Chondrocyte (in vitro differentiated cells): ENCODE results near the gene G6PC3. TPM values are rescaled to one million over a fixed set of nuclear protein-coding genes. Genes with fewer than 3 reads are reported as not detected.

Experiments used
- DNase-seq: peaks from one replicate; pipeline ENCODE4 v3.0.0; 2021; ENCODE audit warnings: mixed read lengths, low spot score
- H3K27ac Mint-ChIP-seq: one replicate; pipeline ENCODE4 v1.8.0; 2021; ENCODE audit warnings: mild to moderate bottlenecking, moderate library complexity, mixed read lengths; ENCODE audit not compliant: unreplicated experiment
- H3K27me3 Mint-ChIP-seq: 2 replicates; pipeline ENCODE4 v1.8.0; 2021; ENCODE audit warnings: low read depth, mixed read lengths
- H3K36me3 Mint-ChIP-seq: 2 replicates; pipeline ENCODE4 v1.8.0; 2021; ENCODE audit warnings: low read depth, mixed read lengths
- H3K4me1 Mint-ChIP-seq: 2 replicates; pipeline ENCODE4 v1.8.0; 2021; ENCODE audit warnings: low read depth, mild to moderate bottlenecking, mixed read lengths
- H3K4me3 Mint-ChIP-seq: one replicate; pipeline ENCODE4 v1.8.0; 2021; ENCODE audit warnings: mild to moderate bottlenecking, moderate library complexity, mixed read lengths; ENCODE audit not compliant: unreplicated experiment
- H3K9me3 Mint-ChIP-seq: 2 replicates; pipeline ENCODE4 v1.8.0; 2021; ENCODE audit warnings: low read depth, mixed read lengths
- total RNA-seq: library from RNA; stranded (reverse); gene quantifications from 3 replicates; pipeline ENCODE4 v1.2.1, GENCODE V29; 2021
- TF ChIP-seq, protein P1 (sequence below): fragments of 200-600 bp; sonication (generic); IDR thresholded peaks from 2 replicates; pipeline ENCODE4 v1.5.0; 2021; ENCODE audit warnings: antibody characterized with exemption, mild to moderate bottlenecking, moderate library complexity

The G6PC3 gene
- total RNA-seq, 1 donor from 2014 or later, result 59.2 TPM

DNA sequence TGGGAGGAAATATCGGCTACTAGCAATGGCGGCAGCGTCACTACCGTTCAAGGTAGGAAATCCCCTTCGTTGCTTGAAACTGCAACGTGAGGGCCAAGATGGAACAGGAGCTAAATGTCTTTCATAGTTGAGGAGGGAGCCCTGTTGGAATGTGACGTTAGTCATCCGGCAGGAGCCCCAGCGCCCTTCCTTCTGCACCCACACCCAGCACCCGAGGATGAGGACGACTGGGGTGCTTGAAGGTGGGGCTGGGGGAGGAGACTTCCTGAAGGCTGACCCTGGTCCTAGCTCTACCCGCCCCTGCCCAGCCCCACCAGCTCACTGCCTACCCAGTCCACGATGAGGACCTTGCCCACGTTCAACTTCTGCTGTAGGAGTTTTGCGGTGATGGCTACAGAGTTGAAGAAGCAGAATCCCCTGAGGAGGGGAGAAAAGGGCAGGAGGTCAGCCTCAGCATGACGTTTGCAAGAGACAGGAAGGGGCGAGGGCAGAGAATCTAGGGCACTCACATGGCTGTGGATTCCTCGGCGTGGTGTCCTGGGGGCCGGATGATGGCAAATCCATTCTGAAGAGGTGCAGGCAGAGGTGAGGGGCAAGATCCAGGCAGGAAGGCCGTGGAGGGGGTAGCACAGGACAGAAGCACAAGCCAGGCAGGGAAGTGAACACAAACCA, 11.9 kb downstream of the G6PC3 start:
- no peaks in the 10 kb centered on the region for H3K27me3 Mint-ChIP-seq
- no peak for DNase-seq
- TF ChIP-seq, protein P1, sequence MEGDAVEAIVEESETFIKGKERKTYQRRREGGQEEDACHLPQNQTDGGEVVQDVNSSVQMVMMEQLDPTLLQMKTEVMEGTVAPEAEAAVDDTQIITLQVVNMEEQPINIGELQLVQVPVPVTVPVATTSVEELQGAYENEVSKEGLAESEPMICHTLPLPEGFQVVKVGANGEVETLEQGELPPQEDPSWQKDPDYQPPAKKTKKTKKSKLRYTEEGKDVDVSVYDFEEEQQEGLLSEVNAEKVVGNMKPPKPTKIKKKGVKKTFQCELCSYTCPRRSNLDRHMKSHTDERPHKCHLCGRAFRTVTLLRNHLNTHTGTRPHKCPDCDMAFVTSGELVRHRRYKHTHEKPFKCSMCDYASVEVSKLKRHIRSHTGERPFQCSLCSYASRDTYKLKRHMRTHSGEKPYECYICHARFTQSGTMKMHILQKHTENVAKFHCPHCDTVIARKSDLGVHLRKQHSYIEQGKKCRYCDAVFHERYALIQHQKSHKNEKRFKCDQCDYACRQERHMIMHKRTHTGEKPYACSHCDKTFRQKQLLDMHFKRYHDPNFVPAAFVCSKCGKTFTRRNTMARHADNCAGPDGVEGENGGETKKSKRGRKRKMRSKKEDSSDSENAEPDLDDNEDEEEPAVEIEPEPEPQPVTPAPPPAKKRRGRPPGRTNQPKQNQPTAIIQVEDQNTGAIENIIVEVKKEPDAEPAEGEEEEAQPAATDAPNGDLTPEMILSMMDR, result no peak
- H3K4me3 Mint-ChIP-seq, result no peak overlapping the region
- H3K36me3 Mint-ChIP-seq, result peaks cover 22% of the 10 kb centered on the region
- peak overlapping the region; percentile 57 for H3K27ac Mint-ChIP-seq
- H3K4me1 Mint-ChIP-seq, result peaks cover 9% of the 10 kb centered on the region
- H3K9me3 Mint-ChIP-seq, result no peaks in the 10 kb centered on the region

DNA sequence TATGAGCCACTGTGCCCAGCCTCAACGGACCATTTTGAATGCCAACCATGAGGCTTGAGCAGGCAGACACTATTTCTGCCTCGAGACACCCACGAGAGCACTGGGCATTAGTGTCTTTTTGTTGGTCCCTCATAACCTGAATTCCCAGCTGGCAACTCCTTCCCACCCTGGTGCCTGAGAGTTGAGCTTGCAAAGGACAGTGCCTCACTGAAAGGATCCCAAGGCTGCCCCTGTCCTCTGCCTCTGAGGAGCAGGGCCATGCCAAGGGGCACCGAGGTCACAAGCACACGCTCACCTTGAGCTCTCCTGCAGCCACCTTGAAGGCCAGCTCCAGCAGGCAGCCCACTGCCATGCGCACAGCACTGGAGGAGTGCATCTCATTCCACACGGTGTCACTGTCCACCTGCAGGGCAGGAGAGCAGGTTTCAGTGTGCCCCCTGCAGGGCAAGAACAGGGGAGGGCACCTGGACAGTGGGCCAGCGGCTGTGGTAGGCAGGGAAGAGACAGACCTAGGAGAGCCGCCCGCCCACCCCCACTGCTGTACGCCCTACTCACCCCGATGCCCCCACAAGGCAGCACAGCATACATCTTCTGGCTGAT, 12.8 kb downstream of the G6PC3 start:
- Mint-ChIP-seq H3K27ac (no peak overlapping the region), H3K9me3 (no peaks in the 10 kb centered on the region), H3K27me3 (no peaks in the 10 kb centered on the region), H3K4me1 (peaks cover 15% of the 10 kb centered on the region), H3K36me3 (peaks cover 21% of the 10 kb centered on the region), H3K4me3 (no peak overlapping the region)
- TF ChIP-seq, protein P1, result no peak
- DNase-seq, result no peak

DNA sequence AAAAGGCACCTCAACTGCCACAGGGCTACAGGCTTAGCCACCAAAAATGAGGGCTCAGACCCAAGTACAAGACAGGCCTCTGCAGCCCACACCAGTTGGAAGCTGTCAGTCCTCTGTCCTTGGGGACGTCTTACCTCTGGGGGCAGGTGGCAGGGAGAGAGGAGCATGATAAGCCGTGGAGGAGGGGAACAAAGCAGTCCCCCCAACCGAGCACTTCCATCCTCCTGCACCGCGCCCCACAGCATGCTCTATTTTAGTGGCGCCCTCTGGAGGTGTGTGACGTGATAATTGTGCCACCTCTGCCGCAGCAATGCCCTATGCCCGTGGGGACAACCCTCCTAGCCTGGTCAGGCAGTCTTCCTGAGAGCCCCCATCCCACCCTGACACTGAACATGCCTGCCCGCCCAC, 13.6 kb downstream of the G6PC3 start:
- no peak overlapping the region for H3K4me3 Mint-ChIP-seq
- H3K36me3 Mint-ChIP-seq, result peaks cover 22% of the 10 kb centered on the region
- TF ChIP-seq, protein P1, result peak; percentile 69
- H3K27ac Mint-ChIP-seq, result no peak overlapping the region
- no peaks in the 10 kb centered on the region for H3K27me3 Mint-ChIP-seq
- no peaks in the 10 kb centered on the region for H3K9me3 Mint-ChIP-seq
- H3K4me1 Mint-ChIP-seq, result peaks cover 15% of the 10 kb centered on the region
- no peak for DNase-seq

DNA sequence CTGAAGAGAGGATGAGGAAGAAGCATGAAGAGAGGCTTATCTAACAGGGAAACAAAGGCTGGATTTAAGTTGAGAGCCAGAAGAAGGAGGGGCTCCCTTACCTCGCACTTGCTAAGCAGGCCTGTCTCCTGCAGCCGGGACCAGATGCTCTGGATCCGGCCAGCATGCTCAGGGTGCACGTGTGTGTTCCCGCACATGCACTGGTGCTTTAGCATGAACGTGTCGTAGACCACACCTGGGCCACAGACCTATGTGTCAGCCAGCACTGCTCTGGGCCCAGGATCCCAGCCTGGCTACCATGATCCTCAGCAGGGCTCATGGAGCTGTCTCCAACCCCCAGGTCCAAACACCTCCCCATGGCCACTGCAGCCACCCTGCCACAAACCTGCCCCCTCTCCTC, 14.4 kb downstream of the G6PC3 start:
- DNase-seq, result no peak
- Mint-ChIP-seq H3K27ac (no peak overlapping the region), H3K36me3 (peaks cover 20% of the 10 kb centered on the region), H3K9me3 (no peaks in the 10 kb centered on the region), H3K27me3 (no peaks in the 10 kb centered on the region), H3K4me1 (peaks cover 15% of the 10 kb centered on the region), H3K4me3 (no peak overlapping the region)
- TF ChIP-seq, protein P1, result no peak

DNA sequence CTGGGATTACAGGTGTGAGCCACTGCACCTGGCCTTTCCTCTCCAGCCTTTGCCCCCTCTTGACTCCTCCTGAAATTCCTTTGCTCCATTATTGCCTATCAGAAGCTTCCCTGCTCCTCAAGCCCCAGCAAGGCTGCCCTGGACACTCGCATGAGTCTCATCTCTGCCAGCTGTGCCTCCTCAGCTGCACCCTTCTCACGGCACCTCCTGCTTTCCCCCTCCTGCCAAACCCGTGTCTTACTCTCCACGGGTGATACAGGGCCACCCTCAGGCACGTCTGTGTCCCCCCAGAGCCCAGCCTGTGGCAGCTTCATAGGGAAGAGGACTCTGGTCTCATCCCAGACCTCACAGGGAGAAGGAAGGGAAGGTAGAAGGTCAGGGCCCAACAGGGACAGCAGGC, 15.4 kb downstream of the G6PC3 start:
- Mint-ChIP-seq H3K4me1 (peaks cover 15% of the 10 kb centered on the region), H3K27ac (no peak overlapping the region), H3K36me3 (peaks cover 16% of the 10 kb centered on the region), H3K9me3 (no peaks in the 10 kb centered on the region), H3K4me3 (no peak overlapping the region), H3K27me3 (no peaks in the 10 kb centered on the region)
- TF ChIP-seq, protein P1, result no peak
- no peak for DNase-seq
